OCI-LY1 (cell line): ENCODE measurements around the gene DYSF.

ENCODE experiments used
- H2AFZ ChIP-seq: fragments of 200-600 bp; sonication (generic), shearing (Covaris generic); 2 replicates; pipeline ENCODE4 v1.6.0; 2014; ENCODE audit warnings: antibody characterized with exemption, mild to moderate bottlenecking, low read length
- H3F3A ChIP-seq: fragments of 200-600 bp; sonication (generic), shearing (Covaris generic); 2 replicates; pipeline ENCODE4 v1.6.0; 2014; ENCODE audit warnings: mild to moderate bottlenecking, antibody characterized with exemption, low read length, moderate library complexity; ENCODE audit not compliant: insufficient read depth
- H3K27ac ChIP-seq: fragments of 200-600 bp; sonication (generic); 2 replicates; pipeline ENCODE4 v1.5.1; 2014; ENCODE audit warnings: low read length, mixed run types, mild to moderate bottlenecking, low read depth; ENCODE audit not compliant: poor library complexity, severe bottlenecking
- H3K27me3 ChIP-seq: fragments of 200-600 bp; sonication (generic); 2 replicates; pipeline ENCODE4 v1.6.0; 2014; ENCODE audit warnings: antibody characterized with exemption, mild to moderate bottlenecking, low read length, moderate library complexity; ENCODE audit not compliant: insufficient read depth
- H3K36me3 ChIP-seq: fragments of 200-600 bp; sonication (generic); 2 replicates; pipeline ENCODE4 v1.6.1; 2014; ENCODE audit warnings: mild to moderate bottlenecking, antibody characterized with exemption, low read length, moderate library complexity, mixed read lengths; ENCODE audit not compliant: insufficient read depth
- H3K4me1 ChIP-seq: fragments of 200-600 bp; sonication (generic); 2 replicates; pipeline ENCODE4 v1.5.1; 2014; ENCODE audit warnings: mild to moderate bottlenecking, low read length, moderate library complexity; ENCODE audit not compliant: insufficient read depth, severe bottlenecking
- H3K4me2 ChIP-seq: fragments of 200-600 bp; sonication (generic), shearing (Covaris generic); 2 replicates; pipeline ENCODE4 v1.6.1; 2014; ENCODE audit warnings: low read length
- H3K4me3 ChIP-seq: fragments of 200-600 bp; sonication (generic); 2 replicates; pipeline ENCODE4 v1.5.1; 2014; ENCODE audit warnings: low read length, low read depth, mild to moderate bottlenecking, mixed read lengths; ENCODE audit not compliant: poor library complexity, severe bottlenecking
- H3K79me2 ChIP-seq: fragments of 200-600 bp; shearing (Covaris generic); 2 replicates; pipeline ENCODE4 v1.6.1; 2016; ENCODE audit warnings: mixed run types, low read length, mixed read lengths; ENCODE audit not compliant: insufficient read depth
- H3K9ac ChIP-seq: fragments of 200-600 bp; sonication (generic), shearing (Covaris generic); 2 replicates; pipeline ENCODE4 v1.6.1; 2014; ENCODE audit warnings: mild to moderate bottlenecking, low read length, mixed read lengths
- H3K9me2 ChIP-seq: fragments of 200-600 bp; sonication (generic), shearing (Covaris generic); 2 replicates; pipeline ENCODE4 v1.6.1; 2014; ENCODE audit warnings: low read depth, mild to moderate bottlenecking, low read length, mixed read lengths
- H3K9me3 ChIP-seq: fragments of 200-600 bp; shearing (Covaris generic); 2 replicates; pipeline ENCODE4 v1.6.1; 2014; ENCODE audit warnings: low read length, mixed read lengths
- H4K20me1 ChIP-seq: fragments of 200-600 bp; sonication (generic), shearing (Covaris generic); 2 replicates; pipeline ENCODE4 v1.6.0; 2016; ENCODE audit warnings: mild to moderate bottlenecking, low read length; ENCODE audit not compliant: insufficient read depth
- EZH2 ChIP-seq: fragments of 200-600 bp; sonication (generic), shearing (Covaris generic); IDR thresholded peaks from 2 replicates; pipeline ENCODE4 v1.8.0; 2017; ENCODE audit warnings: borderline replicate concordance, mixed run types, mild to moderate bottlenecking, antibody characterized with exemption, low read length, moderate library complexity, mixed read lengths
- TF ChIP-seq, protein P1 (sequence below): fragments of 200-600 bp; sonication (generic), shearing (Covaris generic); IDR thresholded peaks from 2 replicates; pipeline ENCODE4 v1.5.1; 2017; ENCODE audit warnings: mild to moderate bottlenecking, antibody characterized with exemption, low read length, moderate library complexity, mixed read lengths

The DYSF gene

DNA sequence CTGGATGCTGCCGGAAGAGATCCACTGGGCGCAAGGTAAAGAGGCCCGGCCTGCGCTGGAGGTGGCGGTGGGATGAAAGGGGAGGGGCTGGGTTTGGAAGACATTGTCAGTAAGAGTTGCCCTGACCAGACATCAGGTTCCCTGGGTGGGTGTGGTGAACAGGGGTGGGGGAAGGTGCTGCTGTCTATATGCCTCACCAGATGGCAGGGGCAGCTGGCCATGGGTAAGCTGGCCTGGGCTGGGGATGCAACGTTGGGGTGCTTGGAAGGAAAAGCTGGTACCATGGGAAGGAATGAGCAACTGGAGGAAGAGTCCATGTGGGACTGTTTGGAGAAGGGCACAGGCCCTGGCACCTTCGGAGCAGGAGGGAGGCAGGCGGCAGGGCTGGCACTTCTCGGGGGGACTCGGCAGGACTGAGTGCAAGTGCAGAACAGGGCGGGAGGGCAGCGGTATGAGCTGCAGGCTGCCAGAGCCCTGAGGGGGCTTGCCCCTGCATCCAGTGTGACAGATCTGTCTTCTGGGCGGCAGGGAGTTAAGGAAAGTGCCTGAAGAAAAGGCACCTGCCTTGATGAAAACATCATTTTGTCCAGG, 146.4 kb downstream of the DYSF start:
- no peaks in the 10 kb centered on the region for H3K4me1 ChIP-seq
- no peaks in the 10 kb centered on the region for H3K36me3 ChIP-seq
- H3F3A ChIP-seq = no peaks in the 10 kb centered on the region
- H3K9ac ChIP-seq = no peak overlapping the region
- no peak overlapping the region for H3K4me3 ChIP-seq
- no peaks in the 10 kb centered on the region for H4K20me1 ChIP-seq
- H3K27ac ChIP-seq = no peak overlapping the region
- no peaks in the 10 kb centered on the region for H3K79me2 ChIP-seq
- H3K27me3 ChIP-seq = no peaks in the 10 kb centered on the region
- no peaks in the 10 kb centered on the region for H3K9me2 ChIP-seq
- H2AFZ ChIP-seq = no peak overlapping the region
- no peak overlapping the region for H3K4me2 ChIP-seq
- no peaks in the 10 kb centered on the region for H3K9me3 ChIP-seq
- TF ChIP-seq, protein P1, sequence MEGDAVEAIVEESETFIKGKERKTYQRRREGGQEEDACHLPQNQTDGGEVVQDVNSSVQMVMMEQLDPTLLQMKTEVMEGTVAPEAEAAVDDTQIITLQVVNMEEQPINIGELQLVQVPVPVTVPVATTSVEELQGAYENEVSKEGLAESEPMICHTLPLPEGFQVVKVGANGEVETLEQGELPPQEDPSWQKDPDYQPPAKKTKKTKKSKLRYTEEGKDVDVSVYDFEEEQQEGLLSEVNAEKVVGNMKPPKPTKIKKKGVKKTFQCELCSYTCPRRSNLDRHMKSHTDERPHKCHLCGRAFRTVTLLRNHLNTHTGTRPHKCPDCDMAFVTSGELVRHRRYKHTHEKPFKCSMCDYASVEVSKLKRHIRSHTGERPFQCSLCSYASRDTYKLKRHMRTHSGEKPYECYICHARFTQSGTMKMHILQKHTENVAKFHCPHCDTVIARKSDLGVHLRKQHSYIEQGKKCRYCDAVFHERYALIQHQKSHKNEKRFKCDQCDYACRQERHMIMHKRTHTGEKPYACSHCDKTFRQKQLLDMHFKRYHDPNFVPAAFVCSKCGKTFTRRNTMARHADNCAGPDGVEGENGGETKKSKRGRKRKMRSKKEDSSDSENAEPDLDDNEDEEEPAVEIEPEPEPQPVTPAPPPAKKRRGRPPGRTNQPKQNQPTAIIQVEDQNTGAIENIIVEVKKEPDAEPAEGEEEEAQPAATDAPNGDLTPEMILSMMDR = no peak
- TF ChIP-seq EZH2 = no peak

DNA sequence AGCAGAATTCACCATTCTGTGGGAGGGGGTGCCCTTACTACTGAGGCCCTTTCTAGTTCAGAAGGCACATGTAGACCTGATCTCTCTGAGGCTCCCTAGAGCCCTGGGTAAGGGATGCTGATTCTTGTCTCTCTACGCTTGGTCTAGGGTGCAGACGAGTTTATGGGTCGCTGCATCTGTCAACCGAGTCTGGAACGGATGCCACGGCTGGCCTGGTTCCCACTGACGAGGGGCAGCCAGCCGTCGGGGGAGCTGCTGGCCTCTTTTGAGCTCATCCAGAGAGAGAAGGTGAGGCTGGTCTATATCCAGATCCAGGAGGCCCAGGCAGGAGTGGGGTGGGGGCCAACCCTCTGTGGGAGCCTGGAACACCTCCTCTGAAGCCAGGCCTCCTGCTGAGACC, 147.2 kb downstream of the DYSF start:
- no peak for TF ChIP-seq EZH2
- TF ChIP-seq, protein P1 = no peak
- Histone ChIP-seq H3K27ac (no peak overlapping the region), H3K4me1 (no peaks in the 10 kb centered on the region), H3F3A (no peaks in the 10 kb centered on the region), H3K4me2 (no peak overlapping the region), H4K20me1 (no peaks in the 10 kb centered on the region), H3K9me2 (no peaks in the 10 kb centered on the region), H3K9ac (no peak overlapping the region), H3K79me2 (no peaks in the 10 kb centered on the region), H3K9me3 (no peaks in the 10 kb centered on the region), H3K4me3 (no peak overlapping the region), H2AFZ (no peak overlapping the region), H3K36me3 (no peaks in the 10 kb centered on the region), H3K27me3 (no peaks in the 10 kb centered on the region; the same call in 1 of the 2 replicates)

DNA sequence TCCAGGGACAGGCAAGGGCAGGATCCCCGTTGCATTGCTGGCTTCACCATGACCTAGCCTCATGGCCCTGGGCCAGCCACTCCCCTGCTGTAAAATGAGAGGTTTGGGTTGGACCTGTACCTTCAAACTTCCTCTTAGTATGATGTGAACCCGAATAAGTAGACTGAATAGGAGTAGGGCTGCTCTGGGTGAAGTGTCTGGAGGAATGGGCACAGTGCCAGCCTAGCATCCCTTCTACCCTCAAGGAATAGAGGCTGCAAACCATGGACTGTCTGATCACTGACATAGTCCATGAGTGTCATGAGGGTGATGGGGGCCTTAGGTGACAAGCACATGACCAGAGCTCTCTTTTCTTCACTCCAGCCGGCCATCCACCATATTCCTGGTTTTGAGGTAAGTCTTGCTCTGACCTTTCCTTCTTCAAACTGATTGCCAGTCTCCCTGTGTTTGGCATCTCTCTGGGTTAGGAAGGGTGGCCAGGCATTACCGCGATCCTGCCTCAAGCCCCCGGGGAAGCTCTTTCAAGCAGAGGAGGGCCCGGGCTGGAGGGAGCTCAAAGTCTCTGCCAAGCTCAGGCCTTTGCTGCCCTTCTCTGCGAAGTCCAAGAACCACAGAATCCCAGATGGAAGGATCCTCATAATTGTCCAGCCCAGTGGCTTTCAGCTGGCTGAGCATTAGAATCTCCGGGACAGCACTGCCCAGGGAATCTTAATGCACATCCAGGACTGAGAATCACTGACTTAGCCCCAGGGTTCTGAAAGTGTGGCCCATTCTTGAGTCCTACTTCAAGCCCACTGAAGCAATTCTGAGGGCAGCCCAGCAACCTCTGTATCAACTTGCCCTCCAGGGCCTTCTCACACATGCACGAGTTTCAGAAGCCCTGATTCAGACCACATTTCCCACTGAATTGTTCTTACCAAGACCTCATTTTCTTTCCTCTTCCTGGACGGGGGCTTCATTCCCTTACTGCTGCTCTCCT, 148.1 kb downstream of the DYSF start:
- TF ChIP-seq, protein P1 = no peak
- TF ChIP-seq EZH2 = no peak
- no peaks in the 10 kb centered on the region for H3K36me3 ChIP-seq
- H3K79me2 ChIP-seq = no peaks in the 10 kb centered on the region
- H3F3A ChIP-seq = no peaks in the 10 kb centered on the region
- H3K4me1 ChIP-seq = no peaks in the 10 kb centered on the region
- H2AFZ ChIP-seq = no peak overlapping the region
- H3K27me3 ChIP-seq = no peaks in the 10 kb centered on the region; the same call in 1 of the 2 replicates
- H3K4me3 ChIP-seq = no peak overlapping the region
- H4K20me1 ChIP-seq = no peaks in the 10 kb centered on the region
- H3K27ac ChIP-seq = no peak overlapping the region
- H3K9me2 ChIP-seq = no peaks in the 10 kb centered on the region
- no peak overlapping the region for H3K4me2 ChIP-seq
- H3K9ac ChIP-seq = no peak overlapping the region
- no peaks in the 10 kb centered on the region for H3K9me3 ChIP-seq
